Measurements from ENCODE around the gene ADARB2.

DNA sequence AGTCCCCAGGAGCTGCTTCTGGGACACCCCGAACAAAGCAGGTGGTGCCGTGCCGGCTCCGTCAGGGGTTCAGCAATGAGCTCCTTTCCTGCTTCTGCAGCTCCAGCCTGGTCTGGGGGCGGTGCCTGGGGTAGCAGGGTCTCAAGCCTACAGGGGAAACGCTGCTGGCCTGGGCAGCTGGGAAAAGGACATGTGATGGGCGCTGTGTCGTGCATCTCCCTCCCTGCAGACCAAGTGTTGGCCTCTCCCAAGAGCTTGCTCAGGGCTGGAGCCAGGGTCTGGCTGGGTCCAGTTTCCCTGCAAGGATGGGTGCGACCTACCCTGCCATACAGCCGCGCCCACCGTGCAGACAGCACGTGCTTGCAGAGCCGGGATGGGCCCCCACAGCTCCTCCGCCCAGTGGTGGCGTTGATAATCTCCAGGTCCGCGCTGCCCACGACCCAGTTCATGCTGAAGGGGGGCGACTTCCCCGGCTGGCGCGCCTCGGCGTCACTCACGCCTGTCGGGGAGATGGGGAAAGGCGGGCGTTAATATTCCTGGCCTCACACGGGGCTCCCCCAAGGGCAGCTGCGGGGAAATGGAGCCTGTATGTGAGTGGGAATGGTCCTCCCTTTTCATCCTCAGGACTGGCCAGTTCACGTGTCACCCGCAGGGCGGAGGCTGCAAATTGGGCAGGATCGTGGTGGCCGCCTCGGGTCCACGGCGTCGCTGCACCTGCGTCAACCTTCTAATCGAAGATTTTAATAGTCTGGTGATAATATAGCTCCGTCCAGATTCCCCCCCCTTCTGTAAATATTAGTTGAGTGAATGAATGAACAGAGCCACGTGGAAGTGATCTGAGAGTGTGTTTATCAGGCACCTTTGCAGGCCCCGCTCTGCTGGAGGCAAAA is 552.5 kb downstream of the ADARB2 start:
- TF ChIP-seq EZH2 (IDR thresholded peaks at IDR 0.05; ENCODE audit: borderline replicate concordance, control insufficient read depth, low read depth, low read length) (no peak), ZNF207 (IDR thresholded peaks at IDR 0.05; ENCODE audit: borderline replicate concordance) (no peak), YY1 (IDR thresholded peaks at IDR 0.05; ENCODE audit: low read depth, low read length) (no peak), HDGF (IDR thresholded peaks at IDR 0.05) (no peak), SREBF2 (IDR thresholded peaks at IDR 0.05; ENCODE audit: low read length) (no peak), ZNF274 (IDR thresholded peaks at IDR 0.05; ENCODE audit: insufficient read depth, insufficient read length) (no peak), POLR2AphosphoS5 (IDR thresholded peaks at IDR 0.05; ENCODE audit: low read length) (no peak), RAD21 (IDR thresholded peaks at IDR 0.05; ENCODE audit: insufficient read depth, low read depth, low read length) (no peak)
- TF ChIP-seq, protein P1, sequence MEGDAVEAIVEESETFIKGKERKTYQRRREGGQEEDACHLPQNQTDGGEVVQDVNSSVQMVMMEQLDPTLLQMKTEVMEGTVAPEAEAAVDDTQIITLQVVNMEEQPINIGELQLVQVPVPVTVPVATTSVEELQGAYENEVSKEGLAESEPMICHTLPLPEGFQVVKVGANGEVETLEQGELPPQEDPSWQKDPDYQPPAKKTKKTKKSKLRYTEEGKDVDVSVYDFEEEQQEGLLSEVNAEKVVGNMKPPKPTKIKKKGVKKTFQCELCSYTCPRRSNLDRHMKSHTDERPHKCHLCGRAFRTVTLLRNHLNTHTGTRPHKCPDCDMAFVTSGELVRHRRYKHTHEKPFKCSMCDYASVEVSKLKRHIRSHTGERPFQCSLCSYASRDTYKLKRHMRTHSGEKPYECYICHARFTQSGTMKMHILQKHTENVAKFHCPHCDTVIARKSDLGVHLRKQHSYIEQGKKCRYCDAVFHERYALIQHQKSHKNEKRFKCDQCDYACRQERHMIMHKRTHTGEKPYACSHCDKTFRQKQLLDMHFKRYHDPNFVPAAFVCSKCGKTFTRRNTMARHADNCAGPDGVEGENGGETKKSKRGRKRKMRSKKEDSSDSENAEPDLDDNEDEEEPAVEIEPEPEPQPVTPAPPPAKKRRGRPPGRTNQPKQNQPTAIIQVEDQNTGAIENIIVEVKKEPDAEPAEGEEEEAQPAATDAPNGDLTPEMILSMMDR (IDR thresholded peaks at IDR 0.05 in 2 of 3, conservative IDR thresholded peaks at IDR 0.05 in 1 of 3; ENCODE audit: control insufficient read depth in 2 of 3, extremely low read depth in 1 of 3, insufficient read depth in 1 of 3, low read depth in 3 of 3, low read length in 3 of 3) = no peak
- TF ChIP-seq, protein P2, sequence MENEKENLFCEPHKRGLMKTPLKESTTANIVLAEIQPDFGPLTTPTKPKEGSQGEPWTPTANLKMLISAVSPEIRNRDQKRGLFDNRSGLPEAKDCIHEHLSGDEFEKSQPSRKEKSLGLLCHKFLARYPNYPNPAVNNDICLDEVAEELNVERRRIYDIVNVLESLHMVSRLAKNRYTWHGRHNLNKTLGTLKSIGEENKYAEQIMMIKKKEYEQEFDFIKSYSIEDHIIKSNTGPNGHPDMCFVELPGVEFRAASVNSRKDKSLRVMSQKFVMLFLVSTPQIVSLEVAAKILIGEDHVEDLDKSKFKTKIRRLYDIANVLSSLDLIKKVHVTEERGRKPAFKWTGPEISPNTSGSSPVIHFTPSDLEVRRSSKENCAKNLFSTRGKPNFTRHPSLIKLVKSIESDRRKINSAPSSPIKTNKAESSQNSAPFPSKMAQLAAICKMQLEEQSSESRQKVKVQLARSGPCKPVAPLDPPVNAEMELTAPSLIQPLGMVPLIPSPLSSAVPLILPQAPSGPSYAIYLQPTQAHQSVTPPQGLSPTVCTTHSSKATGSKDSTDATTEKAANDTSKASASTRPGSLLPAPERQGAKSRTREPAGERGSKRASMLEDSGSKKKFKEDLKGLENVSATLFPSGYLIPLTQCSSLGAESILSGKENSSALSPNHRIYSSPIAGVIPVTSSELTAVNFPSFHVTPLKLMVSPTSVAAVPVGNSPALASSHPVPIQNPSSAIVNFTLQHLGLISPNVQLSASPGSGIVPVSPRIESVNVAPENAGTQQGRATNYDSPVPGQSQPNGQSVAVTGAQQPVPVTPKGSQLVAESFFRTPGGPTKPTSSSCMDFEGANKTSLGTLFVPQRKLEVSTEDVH (IDR thresholded peaks at IDR 0.05; ENCODE audit: low read depth, partially characterized antibody) = no peak
- TF ChIP-seq, protein P3, sequence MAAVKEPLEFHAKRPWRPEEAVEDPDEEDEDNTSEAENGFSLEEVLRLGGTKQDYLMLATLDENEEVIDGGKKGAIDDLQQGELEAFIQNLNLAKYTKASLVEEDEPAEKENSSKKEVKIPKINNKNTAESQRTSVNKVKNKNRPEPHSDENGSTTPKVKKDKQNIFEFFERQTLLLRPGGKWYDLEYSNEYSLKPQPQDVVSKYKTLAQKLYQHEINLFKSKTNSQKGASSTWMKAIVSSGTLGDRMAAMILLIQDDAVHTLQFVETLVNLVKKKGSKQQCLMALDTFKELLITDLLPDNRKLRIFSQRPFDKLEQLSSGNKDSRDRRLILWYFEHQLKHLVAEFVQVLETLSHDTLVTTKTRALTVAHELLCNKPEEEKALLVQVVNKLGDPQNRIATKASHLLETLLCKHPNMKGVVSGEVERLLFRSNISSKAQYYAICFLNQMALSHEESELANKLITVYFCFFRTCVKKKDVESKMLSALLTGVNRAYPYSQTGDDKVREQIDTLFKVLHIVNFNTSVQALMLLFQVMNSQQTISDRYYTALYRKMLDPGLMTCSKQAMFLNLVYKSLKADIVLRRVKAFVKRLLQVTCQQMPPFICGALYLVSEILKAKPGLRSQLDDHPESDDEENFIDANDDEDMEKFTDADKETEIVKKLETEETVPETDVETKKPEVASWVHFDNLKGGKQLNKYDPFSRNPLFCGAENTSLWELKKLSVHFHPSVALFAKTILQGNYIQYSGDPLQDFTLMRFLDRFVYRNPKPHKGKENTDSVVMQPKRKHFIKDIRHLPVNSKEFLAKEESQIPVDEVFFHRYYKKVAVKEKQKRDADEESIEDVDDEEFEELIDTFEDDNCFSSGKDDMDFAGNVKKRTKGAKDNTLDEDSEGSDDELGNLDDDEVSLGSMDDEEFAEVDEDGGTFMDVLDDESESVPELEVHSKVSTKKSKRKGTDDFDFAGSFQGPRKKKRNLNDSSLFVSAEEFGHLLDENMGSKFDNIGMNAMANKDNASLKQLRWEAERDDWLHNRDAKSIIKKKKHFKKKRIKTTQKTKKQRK (IDR thresholded peaks at IDR 0.05; ENCODE audit: low read depth, low read length) = no peak

All from GM12878 (cell line).